ENCODE data around the gene CLCN3.

CLCN3 gene

GRCh38 chr4:169741569-169741968 is 121.2 kb downstream of the CLCN3 start:
- peak; percentile 17 for DNase-seq (ENCODE audit: low read depth)
- no peak overlapping the region for H3K4me3 ChIP-seq (ENCODE audit: low read depth, low read length)
- TF ChIP-seq MAX (IDR thresholded peaks at IDR 0.05; ENCODE audit: low read depth, low read length), result no peak
- TF ChIP-seq CTCF (IDR thresholded peaks at IDR 0.05; ENCODE audit: low read depth, low read length), result no peak
- TF ChIP-seq POLR2A (IDR thresholded peaks at IDR 0.05; ENCODE audit: extremely low read depth, insufficient read length), result no peak
- TF ChIP-seq MYC (IDR thresholded peaks at IDR 0.05; ENCODE audit: low read depth, low read length), result no peak

- no peak for DNase-seq (ENCODE audit: low read depth)
- TF ChIP-seq CTCF (IDR thresholded peaks at IDR 0.05; ENCODE audit: low read depth, low read length) (no peak), MAX (IDR thresholded peaks at IDR 0.05; ENCODE audit: low read depth, low read length) (no peak)
- no peak overlapping the region for H3K4me3 ChIP-seq (ENCODE audit: low read depth, low read length)
Observed at GRCh38 chr4:169744601-169745000, 124.2 kb downstream of the CLCN3 start.

GRCh38 chr4:169745291-169745690 is 124.9 kb downstream of the CLCN3 start:
- no peak for TF ChIP-seq MYC (IDR thresholded peaks at IDR 0.05; ENCODE audit: low read depth, low read length)
- no peak for TF ChIP-seq POLR2A (IDR thresholded peaks at IDR 0.05; ENCODE audit: extremely low read depth, insufficient read length)
- no peak for TF ChIP-seq CTCF (IDR thresholded peaks at IDR 0.05; ENCODE audit: low read depth, low read length)
- no peak for TF ChIP-seq MAX (IDR thresholded peaks at IDR 0.05; ENCODE audit: low read depth, low read length)
- no peak for DNase-seq (ENCODE audit: low read depth)
- no peak overlapping the region for H3K4me3 ChIP-seq (ENCODE audit: low read depth, low read length)

GRCh38 chr4:169756971-169757574 is 136.7 kb downstream of the CLCN3 start:
- peak overlapping the region; percentile 92 for H3K4me3 ChIP-seq (ENCODE audit: low read depth, low read length)
- peak; percentile 14 for DNase-seq (ENCODE audit: low read depth)
- TF ChIP-seq CTCF (IDR thresholded peaks at IDR 0.05; ENCODE audit: low read depth, low read length) (no peak), POLR2A (IDR thresholded peaks at IDR 0.05; ENCODE audit: extremely low read depth, insufficient read length) (no peak), MYC (IDR thresholded peaks at IDR 0.05; ENCODE audit: low read depth, low read length) (no peak), MAX (IDR thresholded peaks at IDR 0.05; ENCODE audit: low read depth, low read length) (no peak)

GRCh38 chr4:169757575-169758184 is 137.3 kb downstream of the CLCN3 start, which contains the start of gene HPF1:
Gene HPF1, minus strand, starts transcription at chr4:169757944. Its CDS starts 67 bp downstream, at chr4:169757877.
- TF ChIP-seq MYC (IDR thresholded peaks at IDR 0.05; ENCODE audit: low read depth, low read length) (0 out of 2 replicates have a peak, but pooled peaks have one; percentile 45), MAX (IDR thresholded peaks at IDR 0.05; ENCODE audit: low read depth, low read length) (no peak; the same call in 1 of the 2 replicates), POLR2A (IDR thresholded peaks at IDR 0.05; ENCODE audit: extremely low read depth, insufficient read length) (peak; percentile 18), CTCF (IDR thresholded peaks at IDR 0.05; ENCODE audit: low read depth, low read length) (no peak)
- DNase-seq (ENCODE audit: low read depth), result peak; percentile 92
- peak within 1 kb of the TSS; percentile 92 for H3K4me3 ChIP-seq (ENCODE audit: low read depth, low read length)

All from NB4 (cell line).